Measurements from ENCODE around the gene CRISPLD2. TPM values are rescaled to one million over a fixed set of nuclear protein-coding genes. Genes with fewer than 3 reads are reported as not detected.

The CRISPLD2 gene
- total and polyA plus RNA-seq, 10 donors, result 7.9 to 271 (median 75.5) TPM

GRCh38 chr16:84859681-84860080 is 39.9 kb downstream of the CRISPLD2 start:
- Histone ChIP-seq H3K9me3 (peaks cover 0 to 25% (median 21%) of the 10 kb centered on the region in 8 donors), H3K27ac (no peak overlapping the region), H3K36me3 (peaks cover 0 to 100% (median 8%) of the 10 kb centered on the region in 6 donors), H3K4me3 (no peak overlapping the region), H3K27me3 (replicated peaks in 1 of 7) (peaks cover 0 to 19% (median 0%) of the 10 kb centered on the region in 7 donors), H3K4me1 (no peaks in the 10 kb centered on the region)
- DNase-seq, result no peak
- TF ChIP-seq POLR2AphosphoS5 (IDR thresholded peaks at IDR 0.05) (no peak), CTCF (IDR thresholded peaks at IDR 0.05 in 8 of 11, conservative IDR thresholded peaks at IDR 0.05 in 3 of 11) (no peak), POLR2A (IDR thresholded peaks at IDR 0.05) (no peak)
- intact Hi-C loops (cut with DNase I; ENCODE audit: low total_unique reads), result no loop called here
- WGBS, 5 donors, result 86 to 98% (median 94%) methylated on average over 2 of the region's 2 CpGs

- 90 to 96% (median 92%) methylated on average over 9 of the region's 9 CpGs for WGBS, 5 donors
- no peak for TF ChIP-seq POLR2A (IDR thresholded peaks at IDR 0.05)
- TF ChIP-seq CTCF (IDR thresholded peaks at IDR 0.05 in 8 of 11, conservative IDR thresholded peaks at IDR 0.05 in 3 of 11), result no peak
- TF ChIP-seq POLR2AphosphoS5 (IDR thresholded peaks at IDR 0.05), result no peak
- Histone ChIP-seq H3K4me3 (no peak overlapping the region), H3K27ac (no peak overlapping the region), H3K27me3 (replicated peaks in 1 of 7) (peaks cover 0 to 19% (median 0%) of the 10 kb centered on the region in 7 donors), H3K9me3 (peaks cover 0 to 25% (median 21%) of the 10 kb centered on the region in 8 donors), H3K36me3 (peaks cover 0 to 100% (median 5%) of the 10 kb centered on the region in 6 donors), H3K4me1 (no peaks in the 10 kb centered on the region)
- intact Hi-C loops (cut with DNase I; ENCODE audit: low total_unique reads), result no loop called here
- no peak for DNase-seq
These were observed 40.6 kb downstream of the CRISPLD2 start for GRCh38 chr16:84860383-84860782.

GRCh38 chr16:84861671-84862070 is 41.9 kb downstream of the CRISPLD2 start:
- no peak overlapping the region for H3K27ac ChIP-seq
- no peak overlapping the region for H3K4me3 ChIP-seq
- intact Hi-C loops (cut with DNase I; ENCODE audit: low total_unique reads), result no loop called here
- peaks cover 0 to 25% (median 21%) of the 10 kb centered on the region in 8 donors for H3K9me3 ChIP-seq
- H3K36me3 ChIP-seq, result peaks cover 0 to 100% (median 5%) of the 10 kb centered on the region in 6 donors
- no peak for TF ChIP-seq CTCF (IDR thresholded peaks at IDR 0.05 in 8 of 11, conservative IDR thresholded peaks at IDR 0.05 in 3 of 11)
- no peak for TF ChIP-seq POLR2A (IDR thresholded peaks at IDR 0.05)
- TF ChIP-seq POLR2AphosphoS5 (IDR thresholded peaks at IDR 0.05), result no peak
- H3K27me3 ChIP-seq (replicated peaks in 1 of 7), result peaks cover 0 to 21% (median 0%) of the 10 kb centered on the region in 7 donors
- H3K4me1 ChIP-seq, result no peaks in the 10 kb centered on the region
- 85 to 95% (median 88%) methylated on average over 7 of the region's 7 CpGs for WGBS, 5 donors
- no peak for DNase-seq

- Histone ChIP-seq H3K4me3 (no peak overlapping the region), H3K4me1 (no peaks in the 10 kb centered on the region), H3K27me3 (replicated peaks in 1 of 7) (peaks cover 0 to 24% (median 0%) of the 10 kb centered on the region in 7 donors), H3K9me3 (peaks cover 0 to 25% (median 21%) of the 10 kb centered on the region in 8 donors), H3K27ac (no peak overlapping the region), H3K36me3 (peaks cover 0 to 100% (median 8%) of the 10 kb centered on the region in 6 donors)
- WGBS, 5 donors, result 70 to 88% (median 83%) methylated on average over 8 of the region's 8 CpGs
- intact Hi-C loops (cut with DNase I; ENCODE audit: low total_unique reads), result no loop called here
- no peak for DNase-seq
- TF ChIP-seq POLR2AphosphoS5 (IDR thresholded peaks at IDR 0.05) (no peak), CTCF (IDR thresholded peaks at IDR 0.05 in 8 of 11, conservative IDR thresholded peaks at IDR 0.05 in 3 of 11) (no peak), POLR2A (IDR thresholded peaks at IDR 0.05) (no peak)
These were observed 43.2 kb downstream of the CRISPLD2 start for GRCh38 chr16:84862804-84863480.

Data from spleen (tissue), 11 donors.